HG02623 (cell line): ENCODE data around the gene AUH.
A peak's percentile ranks its signal among the peaks of the same experiment; 100 is the strongest.
"Not testable (repeated sequence)": the region's sequence is repeated elsewhere in the genome, so short reads cannot be mapped to it uniquely, and the experiment has no call there.

ENCODE experiments used
- ATAC-seq: cut with Tn5 transposase; IDR thresholded peaks from one replicate; pipeline ENCODE4 v1.9.1; 2021; ENCODE audit warnings: moderate library complexity; ENCODE audit not compliant: unreplicated experiment

AUH gene

DNA sequence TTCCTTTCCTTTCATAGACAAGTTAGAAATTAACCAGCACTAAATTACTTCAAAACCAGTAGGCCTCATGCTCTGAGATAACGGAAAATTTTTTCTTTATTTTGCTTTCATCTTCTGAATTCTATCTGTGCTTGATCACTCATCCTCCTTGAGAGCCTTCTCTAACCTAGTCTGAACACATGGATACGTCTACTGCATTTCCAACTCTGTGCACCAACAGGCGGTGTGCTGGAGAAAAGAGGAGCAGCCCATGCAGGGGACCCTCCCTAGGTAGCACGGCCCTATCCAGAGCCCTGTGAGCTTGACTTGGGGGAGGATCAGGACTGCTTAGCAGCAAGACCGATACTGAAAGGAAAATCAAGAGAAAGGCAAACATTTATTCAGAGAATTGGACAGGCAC is 149.8 kb downstream of the AUH start:
- ATAC-seq, result no peak

DNA sequence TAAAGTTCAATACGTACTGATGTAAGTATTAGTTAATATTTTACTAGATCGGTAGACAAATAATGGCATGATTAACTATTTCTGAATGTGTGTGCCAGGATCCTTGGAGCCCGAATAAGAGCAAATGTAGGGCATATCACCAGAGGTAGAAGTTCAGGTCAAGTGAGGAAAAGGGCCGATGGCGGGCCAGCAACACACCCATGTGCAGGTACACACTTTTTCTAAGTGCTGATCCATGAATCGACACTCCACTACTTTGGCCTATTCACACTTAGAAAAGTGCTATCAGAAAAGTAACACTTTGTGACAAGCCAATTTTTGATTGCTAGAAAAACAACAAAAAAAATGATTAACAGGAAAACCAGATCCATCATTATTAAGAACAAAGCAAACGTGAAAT is 150.3 kb downstream of the AUH start:
- no peak for ATAC-seq

DNA sequence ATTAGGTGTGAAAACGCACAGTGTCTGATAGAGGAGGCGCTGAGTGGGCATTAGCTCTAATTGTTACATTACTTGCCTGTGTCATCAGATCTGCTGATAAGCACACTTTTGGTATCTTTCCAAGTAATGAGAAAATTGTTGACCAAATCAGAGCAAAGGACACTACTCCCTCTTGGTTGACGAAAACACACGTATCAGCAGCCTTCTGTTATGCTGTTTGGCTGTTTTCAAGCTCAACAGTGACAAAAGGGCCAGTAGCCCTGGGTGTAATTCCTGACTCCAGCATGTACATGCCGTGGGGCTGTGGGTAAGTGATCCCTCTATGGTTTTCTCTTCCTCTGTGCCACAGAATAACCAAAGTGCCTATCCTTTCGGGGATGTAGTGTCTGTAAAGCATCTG is 151.4 kb downstream of the AUH start:
- no peak for ATAC-seq

DNA sequence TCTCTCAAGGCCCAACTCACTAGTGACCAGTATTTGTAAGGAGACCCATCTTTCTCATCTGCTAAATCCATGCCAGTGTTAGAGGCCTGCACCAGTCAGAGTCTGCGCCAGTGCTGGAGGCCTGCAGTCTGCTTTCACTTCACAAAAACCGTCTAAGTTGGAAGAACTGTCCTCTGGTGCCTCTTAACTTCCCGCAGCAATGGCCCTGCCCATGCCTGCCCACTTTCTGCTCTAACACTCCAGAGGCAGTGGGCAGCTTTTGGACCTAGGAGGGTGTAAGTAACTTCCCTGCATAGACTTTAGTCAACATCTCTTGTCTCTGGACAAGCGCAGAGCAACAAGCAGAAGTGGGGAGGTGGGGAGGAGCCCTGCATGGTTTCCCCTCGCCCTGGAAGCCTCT is 152.9 kb downstream of the AUH start:
- ATAC-seq, result no peak

DNA sequence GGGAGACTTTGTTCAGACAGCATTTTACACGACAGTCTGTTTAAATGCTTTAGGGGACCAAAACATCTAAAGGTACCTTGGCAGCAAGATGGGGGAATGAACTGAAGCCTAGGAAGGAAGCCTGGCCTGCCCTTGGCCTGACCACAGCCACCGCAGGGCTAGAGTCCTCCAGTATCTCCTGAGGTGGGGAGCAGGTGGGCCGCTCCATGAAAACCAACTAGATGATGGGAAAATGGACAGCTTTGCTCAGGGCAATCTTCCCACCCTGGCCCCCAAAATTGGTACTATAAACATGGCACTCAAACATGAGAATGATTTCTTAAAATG is 153.3 kb downstream of the AUH start:
- ATAC-seq, result no peak

DNA sequence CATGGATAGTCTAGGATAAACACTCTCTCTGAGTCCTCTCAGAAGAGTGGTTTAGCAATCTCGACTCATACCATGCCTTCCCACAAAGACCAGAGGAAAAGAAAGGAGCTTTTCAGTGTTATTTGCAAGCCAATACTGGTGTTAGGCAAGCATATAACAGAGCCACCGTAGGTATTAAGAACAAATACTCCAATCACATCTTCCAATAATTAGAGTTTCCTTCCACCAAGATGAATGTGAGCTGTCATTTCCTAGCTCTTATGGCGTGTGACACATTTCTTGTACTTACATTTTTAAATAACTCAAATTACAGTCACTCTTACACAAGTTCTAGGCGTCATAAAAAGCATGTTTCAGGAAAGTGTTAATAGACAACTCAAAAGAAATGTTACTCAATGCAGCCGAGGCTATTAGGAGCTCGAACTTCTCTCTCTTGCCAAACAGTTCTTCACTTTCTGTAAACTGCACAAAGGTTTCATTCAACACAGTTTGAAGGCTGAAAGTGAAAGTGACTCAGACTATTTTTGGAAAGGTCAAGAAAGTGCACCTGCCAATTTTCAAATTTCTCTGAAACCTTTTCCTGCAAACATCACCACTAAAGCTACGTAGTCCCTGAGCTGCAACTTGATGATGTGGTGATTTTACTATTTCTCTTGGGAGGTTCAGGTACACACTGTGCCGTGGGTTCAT is 153.8 kb downstream of the AUH start:
- peak; percentile 79 for ATAC-seq

DNA sequence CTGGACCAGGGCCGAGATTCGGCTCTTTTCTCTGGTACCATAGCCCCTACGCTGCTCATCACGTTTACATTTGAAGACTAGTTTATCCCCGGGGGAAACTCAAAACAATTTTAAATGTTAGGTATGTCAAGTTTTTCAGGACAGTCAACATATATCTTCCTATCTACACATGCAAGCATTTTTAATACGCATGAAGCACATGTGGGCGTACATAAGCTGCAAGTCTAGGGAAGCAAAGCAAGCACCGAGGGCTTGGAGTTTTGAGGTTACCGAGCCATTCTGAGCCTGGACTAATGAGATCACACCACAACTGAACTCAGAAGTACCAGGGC is 154.4 kb downstream of the AUH start:
- no peak for ATAC-seq

DNA sequence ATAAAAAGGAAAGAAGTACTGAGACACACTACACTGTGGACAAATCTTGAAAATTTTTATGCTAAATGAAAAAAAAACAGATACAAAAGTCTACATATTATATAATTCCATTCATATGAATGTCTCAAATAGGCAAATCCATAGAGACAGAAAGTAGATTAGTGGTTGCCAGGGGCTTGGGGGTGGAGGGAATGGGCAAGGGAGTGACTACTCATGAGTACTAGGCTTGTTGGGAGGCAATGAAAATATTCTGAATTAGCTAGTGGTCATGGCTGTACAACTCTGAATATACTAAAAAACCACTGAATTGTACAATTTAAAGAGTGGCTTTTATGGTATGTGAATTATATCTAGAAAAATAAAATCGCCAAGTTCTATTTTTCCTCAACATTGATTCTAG is 154.9 kb downstream of the AUH start:
- no peak for ATAC-seq

DNA sequence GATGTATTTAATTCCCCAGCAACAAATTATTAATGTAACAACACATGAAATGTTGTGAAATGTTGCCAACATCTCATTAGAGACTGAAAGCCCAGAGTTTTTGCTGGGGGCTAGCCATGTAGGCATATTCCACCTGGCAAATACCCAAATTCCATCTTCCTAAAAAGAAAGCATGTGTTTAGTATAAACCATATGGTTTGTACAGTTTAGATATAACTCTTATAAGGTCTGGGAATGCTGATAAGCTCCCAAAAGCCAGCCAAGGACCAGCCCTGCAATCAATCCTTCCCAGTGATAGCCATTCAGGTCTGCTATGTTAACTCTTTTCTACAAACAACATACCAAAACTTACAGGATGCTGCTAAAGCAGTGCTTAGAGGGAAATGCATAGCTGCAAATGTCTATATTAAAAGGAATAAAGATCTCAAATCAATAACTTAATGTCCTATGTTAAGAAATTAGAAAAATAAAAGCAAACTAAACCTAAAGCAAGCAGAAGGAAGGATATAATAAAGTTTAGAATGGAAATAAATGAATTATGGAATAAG is 158.9 kb downstream of the AUH start:
- no peak for ATAC-seq

DNA sequence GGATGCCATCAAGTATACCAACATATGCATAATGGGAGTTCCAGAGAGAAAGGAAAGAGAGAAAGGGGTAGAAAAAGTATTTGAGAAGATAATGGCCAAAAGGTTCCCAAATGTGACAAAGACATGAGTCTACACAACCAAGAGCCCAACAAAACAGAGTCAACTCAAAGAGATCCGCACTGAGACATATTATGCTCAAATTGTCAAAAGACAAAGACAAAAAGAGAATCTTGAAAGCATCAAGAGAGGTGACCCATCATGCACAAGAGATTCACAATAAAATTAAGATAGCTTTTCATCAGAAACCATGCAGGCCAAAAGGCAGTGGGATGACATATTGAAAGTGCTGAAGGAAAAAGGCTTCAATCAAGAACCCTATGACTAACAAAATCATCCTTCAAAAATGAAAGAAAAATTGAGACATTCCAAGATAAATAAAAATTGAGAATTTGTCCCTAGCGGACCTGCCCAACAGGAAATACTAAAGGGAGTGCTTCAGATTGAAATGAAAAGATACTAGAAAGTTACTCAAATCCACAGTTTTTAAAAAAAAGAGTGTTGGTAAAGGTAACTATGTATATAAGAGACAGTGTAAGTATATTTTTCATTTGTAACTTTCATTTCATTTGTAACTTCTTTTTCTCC is 160.9 kb downstream of the AUH start:
- no peak for ATAC-seq

DNA sequence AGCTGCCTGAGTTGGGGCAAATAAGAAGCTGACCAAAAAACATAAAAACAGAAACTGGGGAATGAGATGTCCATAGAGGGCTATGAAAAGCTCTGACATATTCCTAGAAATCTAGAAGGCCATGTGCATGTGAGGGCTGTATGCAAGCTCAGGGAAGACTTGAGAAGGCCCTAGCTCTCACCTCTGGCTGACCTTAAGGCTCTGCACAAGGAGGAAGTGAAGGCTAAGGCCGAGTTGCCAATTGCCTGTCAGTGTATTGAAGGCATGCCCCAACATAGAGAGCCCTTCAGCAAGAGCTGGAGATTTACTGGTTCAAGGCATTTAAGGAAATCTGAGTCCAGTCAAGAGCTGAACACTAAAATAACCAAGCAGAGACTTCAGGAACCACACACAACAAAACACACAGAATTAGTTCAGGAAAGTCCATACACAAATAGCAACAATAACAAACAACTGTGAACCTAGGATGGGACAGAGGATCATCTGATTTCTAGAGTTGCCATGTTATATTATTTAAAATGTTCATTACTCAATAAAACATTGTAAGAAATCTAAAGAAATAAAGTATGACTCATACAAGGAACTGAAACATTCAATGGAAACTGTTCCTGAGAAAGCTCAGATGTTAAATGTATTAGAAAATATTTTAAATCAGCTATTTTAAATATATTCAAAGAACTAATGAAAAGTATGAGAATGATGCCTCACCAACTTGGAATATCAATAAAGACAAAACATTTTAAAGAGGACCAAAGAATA is 161.8 kb downstream of the AUH start:
- ATAC-seq, result no peak

DNA sequence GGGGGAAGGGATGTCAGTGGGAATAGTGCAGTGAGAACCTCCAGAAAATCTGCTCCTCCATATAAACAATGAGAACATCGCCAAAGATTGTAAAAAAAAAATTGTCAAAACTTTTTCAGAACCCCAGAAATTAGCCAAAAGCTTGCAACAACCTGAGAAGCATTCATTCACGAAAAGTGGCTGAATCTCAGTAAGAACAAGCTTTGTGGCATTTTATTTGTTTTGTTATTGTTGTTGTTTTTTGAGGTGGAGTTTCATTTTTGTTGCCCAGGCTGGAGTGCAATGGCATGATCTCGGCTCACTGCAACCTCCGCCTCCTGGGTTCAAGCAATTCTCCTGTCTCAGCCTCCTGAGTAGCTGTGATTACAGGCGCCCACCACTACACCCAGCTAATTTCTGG is 162.8 kb downstream of the AUH start:
- not testable (repeated sequence) for ATAC-seq

DNA sequence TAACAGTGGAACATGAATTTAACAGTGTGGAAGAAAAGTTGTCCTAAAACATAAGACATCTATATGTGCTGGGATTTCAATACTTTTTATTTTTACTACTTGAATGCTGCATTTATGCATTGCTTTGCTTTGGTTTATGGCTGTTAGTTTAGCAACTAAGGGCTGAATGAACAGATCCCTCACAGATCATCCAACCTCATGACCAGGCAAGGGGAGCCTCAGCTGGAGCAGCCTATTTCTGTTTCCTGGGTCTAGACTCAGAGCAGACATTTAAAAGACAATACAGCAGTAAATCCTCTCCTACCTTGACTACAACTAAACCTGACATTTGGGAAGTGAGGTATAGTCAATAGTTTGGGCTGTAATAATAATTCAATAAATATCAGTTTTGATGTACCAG is 163.3 kb downstream of the AUH start:
- no peak for ATAC-seq

DNA sequence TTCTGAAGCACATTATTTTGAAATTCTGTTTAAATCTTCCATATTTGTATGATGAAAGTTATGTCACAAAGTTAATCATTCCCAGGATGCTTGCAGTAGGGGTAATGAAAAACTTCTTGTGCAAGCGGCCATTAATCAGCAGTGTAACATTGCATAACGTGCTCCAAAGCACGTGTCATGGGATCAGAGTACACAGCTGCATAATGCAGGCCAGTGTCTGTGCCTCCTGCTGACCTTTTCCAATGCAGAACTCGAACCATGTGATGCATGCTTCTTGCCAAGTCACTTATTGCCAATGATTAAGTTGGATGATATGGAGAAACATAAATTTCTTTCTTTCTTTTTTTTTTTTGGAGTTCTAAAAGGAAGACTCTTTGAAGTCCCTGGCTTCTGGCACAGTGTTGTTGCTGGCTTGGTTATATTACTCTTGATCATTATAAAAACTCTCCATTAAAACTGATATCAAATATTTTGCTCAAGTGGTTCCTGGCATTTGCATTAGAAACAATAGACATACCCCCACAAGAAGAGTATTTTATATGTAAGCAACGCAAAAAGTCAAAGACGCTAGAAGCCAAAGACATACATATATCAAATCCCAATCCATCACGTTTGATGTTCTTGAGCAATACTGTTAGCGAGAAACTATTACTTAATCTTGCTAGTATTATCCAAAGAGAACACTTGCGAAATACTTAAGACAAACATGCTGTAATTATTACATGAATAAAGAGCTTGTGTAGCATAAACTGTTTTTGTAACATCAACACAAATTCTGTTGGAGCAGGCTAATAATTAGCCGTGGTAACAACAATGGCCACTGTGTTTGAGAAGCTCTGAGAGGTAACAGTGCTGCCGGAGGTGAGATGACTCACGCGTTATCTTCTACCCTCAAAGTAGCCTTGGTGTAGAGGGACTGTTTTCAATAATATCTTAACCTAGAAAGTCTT is 164.2 kb downstream of the AUH start:
- no peak for ATAC-seq

DNA sequence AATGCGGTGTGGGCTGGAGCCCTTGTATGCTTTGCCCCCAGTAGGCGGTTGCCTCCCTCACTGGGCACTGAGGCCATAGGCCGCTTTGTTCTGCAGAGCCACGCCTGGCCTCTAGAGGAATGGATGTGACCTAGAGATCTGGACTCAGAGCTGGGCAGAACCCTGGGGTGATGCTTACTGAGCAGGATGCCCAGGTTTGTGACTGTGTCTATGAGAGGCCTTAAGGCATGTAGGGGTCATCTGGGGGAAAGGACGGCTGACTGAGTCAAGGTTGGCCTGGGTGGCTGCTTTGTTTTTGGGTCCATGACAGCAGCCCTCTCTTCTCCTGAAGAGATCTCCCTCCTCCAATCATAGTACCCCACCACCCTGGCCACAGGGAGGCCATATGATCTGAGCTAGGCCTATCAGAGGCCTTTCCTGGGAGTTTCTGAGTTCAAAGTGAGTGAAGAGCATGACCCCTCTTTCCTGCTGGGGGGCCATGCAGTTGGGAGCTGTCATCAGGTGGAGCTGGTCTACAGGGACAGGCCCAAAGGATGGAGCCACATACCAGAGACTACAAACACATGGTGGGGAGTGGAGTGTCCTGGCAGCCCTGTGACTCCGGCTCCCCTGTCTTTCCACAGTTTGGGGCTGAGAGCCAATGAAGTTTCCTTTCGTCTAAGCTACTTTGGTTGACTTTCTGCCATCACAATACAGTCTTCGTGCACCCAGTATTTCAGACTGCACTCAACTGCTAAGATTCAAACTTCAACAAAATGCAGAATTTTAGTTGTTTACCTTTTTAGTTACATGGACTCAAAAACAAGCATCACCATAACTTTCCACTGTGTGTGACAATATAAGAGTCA is 165.4 kb downstream of the AUH start:
- no peak for ATAC-seq

DNA sequence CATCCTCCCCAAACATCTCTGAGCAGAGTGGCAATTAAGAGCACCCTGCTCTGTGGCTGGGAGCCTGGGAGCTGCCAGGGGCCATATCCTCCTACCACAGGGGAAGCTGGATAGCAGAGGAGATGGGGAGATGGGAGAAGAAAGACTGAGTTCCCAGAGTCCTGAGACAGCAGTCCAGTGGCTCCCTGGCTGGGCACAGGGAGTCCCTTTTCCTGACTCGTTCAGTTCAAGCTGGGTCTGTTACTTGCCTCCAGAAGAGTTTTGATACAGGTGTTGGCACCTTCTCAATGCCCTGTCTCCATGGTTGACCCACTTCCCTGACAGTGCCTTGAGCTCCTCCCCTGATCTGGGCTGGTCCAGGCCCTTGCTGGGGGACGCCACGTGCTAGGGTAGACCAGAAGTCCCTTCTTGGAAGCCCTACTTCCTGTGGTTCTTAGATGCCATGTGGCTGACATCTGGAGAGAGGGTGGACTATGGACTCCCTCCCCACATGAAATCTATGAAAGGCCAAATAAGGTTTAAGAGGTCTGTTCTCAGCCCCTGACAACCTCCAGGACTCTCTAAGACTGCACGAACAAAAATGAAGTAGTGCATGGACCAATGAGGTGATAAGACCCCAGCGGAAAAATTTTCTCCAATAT is 166.2 kb downstream of the AUH start:
- no peak for ATAC-seq

DNA sequence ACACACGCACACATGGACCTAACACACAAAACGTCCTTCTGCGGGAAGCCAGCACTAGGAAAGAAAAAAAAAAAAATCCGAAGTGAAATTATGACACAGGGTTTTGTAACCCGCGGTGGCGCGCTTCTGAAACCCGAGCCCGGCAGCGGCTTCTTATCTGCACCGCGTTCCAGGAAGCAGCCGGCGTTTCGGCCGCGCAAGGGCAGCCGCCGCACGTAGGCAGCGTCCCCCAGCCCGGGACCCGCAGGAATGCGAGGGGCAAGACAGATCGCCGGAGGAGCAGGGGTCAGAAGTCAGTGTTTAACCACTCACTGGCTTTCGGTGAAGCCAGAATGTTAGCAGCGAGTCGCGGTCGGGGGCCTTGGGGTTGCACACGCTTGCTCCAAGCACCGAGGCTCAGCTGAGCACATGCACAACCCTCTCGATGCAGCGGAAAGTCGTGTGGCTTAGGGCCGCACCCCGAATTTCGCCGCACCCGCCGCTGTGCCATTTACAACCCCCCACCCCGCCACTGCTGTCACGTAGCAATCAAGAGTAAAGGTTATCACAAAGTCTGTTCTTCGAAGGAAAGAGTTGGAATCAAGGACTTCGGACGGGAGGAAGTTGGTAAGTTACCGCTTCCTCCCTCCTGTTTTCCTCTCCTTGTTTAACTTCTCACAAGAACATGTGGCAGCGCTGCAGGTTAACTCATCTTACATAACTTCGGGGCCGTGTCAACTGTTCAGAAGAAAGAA is 167.9 kb downstream of the AUH start:
- ATAC-seq, result peak; percentile 61

DNA sequence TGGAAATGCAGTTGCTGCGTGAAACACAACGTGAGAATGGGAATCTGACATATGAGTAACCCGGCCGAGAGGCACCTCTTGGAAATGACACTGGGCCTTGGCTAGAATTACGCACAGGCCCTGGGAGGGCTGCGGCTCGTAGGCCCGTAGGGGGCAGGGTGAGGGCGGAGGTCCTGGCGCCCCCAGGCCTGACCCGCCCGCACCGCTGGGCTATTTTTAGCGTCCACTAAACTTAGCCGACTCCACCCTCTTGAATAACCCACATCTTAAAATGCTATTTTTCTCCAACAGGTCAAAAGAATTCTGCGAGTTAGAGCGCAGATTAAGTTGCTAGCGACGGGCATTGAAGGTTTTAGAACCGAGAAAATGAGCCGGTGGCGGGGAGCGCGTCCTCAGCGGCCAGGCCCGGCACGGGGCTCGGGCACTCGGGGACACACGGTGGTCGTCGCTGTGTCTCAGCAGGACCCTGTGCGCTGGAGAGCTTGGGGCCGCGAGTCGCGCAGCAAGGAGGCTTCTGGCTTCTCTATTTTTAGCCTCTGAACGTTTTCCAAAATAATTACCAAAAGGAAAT is 168.5 kb downstream of the AUH start:
- ATAC-seq, result peak; percentile 4
